GM12872 (cell line): ENCODE data around the gene FAM120A.

Experiments
- CTCF ChIP-seq: IDR thresholded peaks from 3 replicates; pipeline ENCODE4 v1.5.1; 2011; ENCODE audit warnings: low read depth, mild to moderate bottlenecking, low read length, moderate library complexity; ENCODE audit not compliant: insufficient read depth

Gene FAM120A

GRCh38 chr9:93436218-93436617 is 15.3 kb upstream of the FAM120A start:
- TF ChIP-seq CTCF, result no peak

GRCh38 chr9:93436655-93437407 is 14.7 kb upstream of the FAM120A start:
- no peak for TF ChIP-seq CTCF

- no peak for TF ChIP-seq CTCF
Observed at GRCh38 chr9:93437996-93438395, 13.5 kb upstream of the FAM120A start.

GRCh38 chr9:93440896-93441580 is 10.4 kb upstream of the FAM120A start:
- no peak for TF ChIP-seq CTCF

- no peak for TF ChIP-seq CTCF
Observed at GRCh38 chr9:93446073-93446472, 5.4 kb upstream of the FAM120A start.

- TF ChIP-seq CTCF, result no peak
Observed at GRCh38 chr9:93447655-93448054, 3.8 kb upstream of the FAM120A start.

- TF ChIP-seq CTCF, result peak; percentile 14; the same call in 1 of the 3 replicates
Observed at GRCh38 chr9:93451849-93452709, 594 bp downstream of the FAM120A start.
